SK-N-MC (cell line): ENCODE data around the gene C10orf62.
"Not testable (repeated sequence)": the region's sequence is repeated elsewhere in the genome, so short reads cannot be mapped to it uniquely, and the experiment has no call there.

Experiments used
- EZH2 ChIP-seq: fragments of 200-600 bp; sonication (generic); IDR thresholded peaks from one replicate; pipeline ENCODE4 v1.6.1; 2017; ENCODE audit warnings: antibody characterized with exemption
- POLR2AphosphoS5 ChIP-seq: IDR thresholded peaks from 2 replicates; pipeline ENCODE4 v1.6.1; 2012; ENCODE audit warnings: mild to moderate bottlenecking, low read depth, low read length, borderline replicate concordance

- not testable (repeated sequence) for TF ChIP-seq EZH2, POLR2AphosphoS5
Observed at GRCh38 chr10:97562329-97562728, 27.2 kb upstream of the C10orf62 start.
